Liver (tissue), 3 donors: ENCODE measurements around the gene REXO1.

ENCODE experiments used
- ATF3 ChIP-seq: IDR thresholded peaks from 2 replicates; pipeline ENCODE4 v1.6.1; 2016; ENCODE audit warnings: antibody characterized with exemption
- HNF4A ChIP-seq, 2 donors: conservative IDR thresholded peaks; 2 replicates each; pipeline ENCODE4 v1.6.1; 2016; ENCODE audit warnings: antibody characterized with exemption in 2 of 2, mild to moderate bottlenecking in 2 of 2
- JUND ChIP-seq, 2 donors: IDR thresholded peaks; 2 replicates each; pipeline ENCODE4 v1.6.1; 2016; ENCODE audit warnings: antibody characterized with exemption in 2 of 2
- NR2F2 ChIP-seq: IDR thresholded peaks from 2 replicates; pipeline ENCODE4 v1.6.1; 2016; ENCODE audit warnings: antibody characterized with exemption
- RAD21 ChIP-seq, 2 donors: IDR thresholded peaks; 2 replicates each; pipeline ENCODE4 v1.6.1; 2016; ENCODE audit warnings: antibody characterized with exemption in 2 of 2, mild to moderate bottlenecking in 2 of 2
- RXRA ChIP-seq, 2 donors: IDR thresholded peaks; 2 replicates each; pipeline ENCODE4 v1.6.1; 2017 to 2018; ENCODE audit warnings: antibody characterized with exemption in 2 of 2, mild to moderate bottlenecking in 1 of 2
- SP1 ChIP-seq: IDR thresholded peaks from 2 replicates; pipeline ENCODE4 v1.6.1; 2018; ENCODE audit warnings: antibody characterized with exemption, mild to moderate bottlenecking
- TAF1 ChIP-seq: conservative IDR thresholded peaks from 2 replicates; pipeline ENCODE4 v1.6.1; 2016; ENCODE audit warnings: antibody characterized with exemption, mild to moderate bottlenecking
- YY1 ChIP-seq: IDR thresholded peaks from 2 replicates; pipeline ENCODE4 v1.6.1; 2016; ENCODE audit warnings: antibody characterized with exemption, mild to moderate bottlenecking
- TF ChIP-seq, protein P1 (sequence below): fragments of 150-350 bp; IDR thresholded peaks from 2 replicates; pipeline ENCODE4 v1.5.1; 2017; ENCODE audit warnings: improper control_type of control experiment, low read depth, low read length; ENCODE audit not compliant: missing input control
- TF ChIP-seq, protein P2 (sequence below): IDR thresholded peaks from 2 replicates; pipeline ENCODE4 v1.6.1; 2016; ENCODE audit warnings: antibody characterized with exemption, mild to moderate bottlenecking
- donor health status: healthy.
- donor health status: healthy.

DNA sequence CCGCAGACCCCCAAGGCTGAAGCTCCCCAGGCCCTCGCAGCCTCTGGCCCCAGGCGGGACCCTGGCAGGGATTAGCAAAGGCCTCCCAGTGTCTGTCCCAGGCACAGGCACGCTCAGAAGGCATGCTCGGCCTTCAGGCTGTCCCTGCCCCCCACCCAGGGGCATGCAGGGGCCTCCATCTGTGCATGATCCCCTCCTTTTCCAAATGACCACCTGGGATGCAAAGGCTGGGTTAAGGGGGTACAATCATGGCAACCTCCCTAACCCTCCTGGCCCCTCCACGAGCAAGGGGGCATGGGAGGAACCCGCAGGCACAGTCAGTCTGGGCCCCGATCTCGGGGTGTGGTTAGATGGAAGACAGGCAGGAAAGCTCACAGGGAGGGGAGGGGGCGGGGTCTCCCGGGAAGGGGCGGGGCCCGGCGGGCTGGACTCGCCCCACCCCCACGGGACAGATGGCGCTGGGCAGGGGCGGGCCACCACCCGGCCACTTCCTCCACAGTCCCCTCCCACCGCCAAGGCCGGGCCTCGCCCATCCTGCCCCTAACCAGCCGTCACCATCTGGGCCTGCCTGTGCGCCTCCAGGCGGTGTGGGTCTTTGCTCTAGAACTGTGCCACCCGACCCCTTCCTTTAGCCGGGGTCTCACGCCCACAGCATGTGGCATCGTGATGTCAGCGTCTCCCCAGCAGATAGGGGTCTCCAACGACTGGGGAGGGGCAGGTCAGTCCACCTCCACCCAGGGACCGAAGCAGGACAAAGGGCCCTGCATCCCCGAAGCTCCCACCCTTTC lies 7.0 kb upstream of the REXO1 start:
- TF ChIP-seq, protein P1, sequence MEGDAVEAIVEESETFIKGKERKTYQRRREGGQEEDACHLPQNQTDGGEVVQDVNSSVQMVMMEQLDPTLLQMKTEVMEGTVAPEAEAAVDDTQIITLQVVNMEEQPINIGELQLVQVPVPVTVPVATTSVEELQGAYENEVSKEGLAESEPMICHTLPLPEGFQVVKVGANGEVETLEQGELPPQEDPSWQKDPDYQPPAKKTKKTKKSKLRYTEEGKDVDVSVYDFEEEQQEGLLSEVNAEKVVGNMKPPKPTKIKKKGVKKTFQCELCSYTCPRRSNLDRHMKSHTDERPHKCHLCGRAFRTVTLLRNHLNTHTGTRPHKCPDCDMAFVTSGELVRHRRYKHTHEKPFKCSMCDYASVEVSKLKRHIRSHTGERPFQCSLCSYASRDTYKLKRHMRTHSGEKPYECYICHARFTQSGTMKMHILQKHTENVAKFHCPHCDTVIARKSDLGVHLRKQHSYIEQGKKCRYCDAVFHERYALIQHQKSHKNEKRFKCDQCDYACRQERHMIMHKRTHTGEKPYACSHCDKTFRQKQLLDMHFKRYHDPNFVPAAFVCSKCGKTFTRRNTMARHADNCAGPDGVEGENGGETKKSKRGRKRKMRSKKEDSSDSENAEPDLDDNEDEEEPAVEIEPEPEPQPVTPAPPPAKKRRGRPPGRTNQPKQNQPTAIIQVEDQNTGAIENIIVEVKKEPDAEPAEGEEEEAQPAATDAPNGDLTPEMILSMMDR: no peak
- TF ChIP-seq SP1: no peak
- TF ChIP-seq YY1: no peak
- TF ChIP-seq HNF4A (conservative IDR thresholded peaks at IDR 0.05): no peak
- TF ChIP-seq JUND (IDR thresholded peaks at IDR 0.05): no peak
- no peak for TF ChIP-seq RAD21 (IDR thresholded peaks at IDR 0.05)
- no peak for TF ChIP-seq TAF1
- no peak for TF ChIP-seq RXRA (IDR thresholded peaks at IDR 0.05)
- TF ChIP-seq, protein P2, sequence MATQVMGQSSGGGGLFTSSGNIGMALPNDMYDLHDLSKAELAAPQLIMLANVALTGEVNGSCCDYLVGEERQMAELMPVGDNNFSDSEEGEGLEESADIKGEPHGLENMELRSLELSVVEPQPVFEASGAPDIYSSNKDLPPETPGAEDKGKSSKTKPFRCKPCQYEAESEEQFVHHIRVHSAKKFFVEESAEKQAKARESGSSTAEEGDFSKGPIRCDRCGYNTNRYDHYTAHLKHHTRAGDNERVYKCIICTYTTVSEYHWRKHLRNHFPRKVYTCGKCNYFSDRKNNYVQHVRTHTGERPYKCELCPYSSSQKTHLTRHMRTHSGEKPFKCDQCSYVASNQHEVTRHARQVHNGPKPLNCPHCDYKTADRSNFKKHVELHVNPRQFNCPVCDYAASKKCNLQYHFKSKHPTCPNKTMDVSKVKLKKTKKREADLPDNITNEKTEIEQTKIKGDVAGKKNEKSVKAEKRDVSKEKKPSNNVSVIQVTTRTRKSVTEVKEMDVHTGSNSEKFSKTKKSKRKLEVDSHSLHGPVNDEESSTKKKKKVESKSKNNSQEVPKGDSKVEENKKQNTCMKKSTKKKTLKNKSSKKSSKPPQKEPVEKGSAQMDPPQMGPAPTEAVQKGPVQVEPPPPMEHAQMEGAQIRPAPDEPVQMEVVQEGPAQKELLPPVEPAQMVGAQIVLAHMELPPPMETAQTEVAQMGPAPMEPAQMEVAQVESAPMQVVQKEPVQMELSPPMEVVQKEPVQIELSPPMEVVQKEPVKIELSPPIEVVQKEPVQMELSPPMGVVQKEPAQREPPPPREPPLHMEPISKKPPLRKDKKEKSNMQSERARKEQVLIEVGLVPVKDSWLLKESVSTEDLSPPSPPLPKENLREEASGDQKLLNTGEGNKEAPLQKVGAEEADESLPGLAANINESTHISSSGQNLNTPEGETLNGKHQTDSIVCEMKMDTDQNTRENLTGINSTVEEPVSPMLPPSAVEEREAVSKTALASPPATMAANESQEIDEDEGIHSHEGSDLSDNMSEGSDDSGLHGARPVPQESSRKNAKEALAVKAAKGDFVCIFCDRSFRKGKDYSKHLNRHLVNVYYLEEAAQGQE: no peak
- no peak for TF ChIP-seq NR2F2
- TF ChIP-seq ATF3: no peak
